ENCODE results near the gene GFPT1. TPM values are rescaled to one million over a fixed set of nuclear protein-coding genes. Genes with fewer than 3 reads are reported as not detected.

GFPT1 gene
- total and polyA plus RNA-seq, 9 of the 15 experiments (the other 6 are each of a cell fraction or from before 2014, with no cell fraction given), result 6.6 to 38.3 (median 15.9) TPM

- Histone ChIP-seq H3K36me3 (ENCODE audit: control insufficient read depth, insufficient read depth, low read length) (no peaks in the 10 kb centered on the region), H3K4me2 (ENCODE audit: insufficient read depth, low read length) (no peak overlapping the region), H3K4me3 (no peak overlapping the region), H3K27me3 (ENCODE audit: control insufficient read depth in 2 of 2, insufficient read depth in 2 of 2, low read length in 2 of 2) (peaks cover 3 to 17% of the 10 kb centered on the region in 2 experiments; a peak in 4 of 5 replicates), H3K9me1 (ENCODE audit: control insufficient read depth, insufficient read depth, low read length) (no peaks in the 10 kb centered on the region), H3K9ac (ENCODE audit: insufficient read depth in 1 of 2, low read depth in 2 of 2, low read length in 2 of 2) (no peak overlapping the region), H2AFZ (ENCODE audit: low read depth, low read length) (no peak overlapping the region), H3K4me1 (replicated peaks in 1 of 2; ENCODE audit: control insufficient read depth in 2 of 2, insufficient read depth in 2 of 2, low read length in 2 of 2) (no peaks in the 10 kb centered on the region), H3K9me3 (replicated peaks; ENCODE audit: control insufficient read depth, insufficient read depth, low read depth, low read length) (no peaks in the 10 kb centered on the region), H3K79me2 (ENCODE audit: control insufficient read depth, insufficient read depth, low read length) (no peaks in the 10 kb centered on the region), H4K20me1 (replicated peaks; ENCODE audit: control insufficient read depth, insufficient read depth, low read length) (no peaks in the 10 kb centered on the region; the same call in 1 of the 2 replicates), H3K27ac (ENCODE audit: extremely low read depth, low read depth, low read length) (no peak overlapping the region)
- WGBS (ENCODE audit: insufficient coverage, low coverage, missing lambda C conversion rate), result 1% methylated on average over 4 of the region's 4 CpGs
- BruUV-seq (replicated peaks), result no TSS peak
- in situ Hi-C loops (cut with MboI) (no loop called here), intact Hi-C loops (cut with micrococcal nuclease) (no loop called here)
- ATAC-seq (no peak), DNase-seq (ENCODE audit: extremely low read depth in 1 of 4, low spot score in 3 of 4) (no peak), FAIRE-seq (no peak)
- CTCF ChIA-PET (ENCODE audit: low intra/inter-chr PET ratio), result no interaction called here
- POLR2A ChIA-PET, result interaction anchor here (0.6 kb wide), 1 partner anchor 87 kb away, joined by 3 read pairs; no protein-coding TSS in a partner anchor
- TF ChIP-seq CEBPZ (IDR thresholded peaks at IDR 0.05; ENCODE audit: borderline replicate concordance, low read depth, low read length) (no peak), SIX5 (IDR thresholded peaks at IDR 0.05; ENCODE audit: borderline replicate concordance in 1 of 2, insufficient read depth in 1 of 2, low read depth in 1 of 2, low read length in 2 of 2) (no peak), HES1 (IDR thresholded peaks at IDR 0.05; ENCODE audit: low read depth) (no peak), SREBF1 (IDR thresholded peaks at IDR 0.05; ENCODE audit: borderline replicate concordance, low read depth, low read length) (no peak), HNRNPK (IDR thresholded peaks at IDR 0.05; ENCODE audit: low read depth, low read length, poor library complexity, severe bottlenecking) (no peak), LCOR (CRISPR knock-in tag; IDR thresholded peaks at IDR 0.05) (no peak), SRSF9 (IDR thresholded peaks at IDR 0.05; ENCODE audit: borderline replicate concordance, low read depth, low read length) (no peak), KAT2B (IDR thresholded peaks at IDR 0.05; ENCODE audit: low read depth, low read length) (no peak), SIN3A (IDR thresholded peaks at IDR 0.05; ENCODE audit: borderline replicate concordance in 2 of 2, control insufficient read depth in 1 of 2, low read depth in 2 of 2, low read length in 2 of 2) (no peak), DLX4 (CRISPR knock-in tag; IDR thresholded peaks at IDR 0.05) (no peak), HOXB6 (CRISPR knock-in tag; IDR thresholded peaks at IDR 0.05; ENCODE audit: borderline replicate concordance) (no peak), CREB3 (tag; conservative IDR thresholded peaks at IDR 0.05; ENCODE audit: low read depth) (no peak), ZNF75A (CRISPR knock-in tag; IDR thresholded peaks at IDR 0.05) (no peak), ZNF12 (CRISPR knock-in tag; IDR thresholded peaks at IDR 0.05) (no peak), ELF4 (CRISPR knock-in tag; IDR thresholded peaks at IDR 0.05) (no peak), ATF1 (CRISPR knock-in tag; IDR thresholded peaks at IDR 0.05) (no peak), ATF1 (tag; IDR thresholded peaks at IDR 0.05) (no peak)
Measured at GRCh38 chr2:69280796-69281412, 106.1 kb downstream of the GFPT1 start.
